ENCODE data around the gene RGS17.

RGS17 gene

DNA sequence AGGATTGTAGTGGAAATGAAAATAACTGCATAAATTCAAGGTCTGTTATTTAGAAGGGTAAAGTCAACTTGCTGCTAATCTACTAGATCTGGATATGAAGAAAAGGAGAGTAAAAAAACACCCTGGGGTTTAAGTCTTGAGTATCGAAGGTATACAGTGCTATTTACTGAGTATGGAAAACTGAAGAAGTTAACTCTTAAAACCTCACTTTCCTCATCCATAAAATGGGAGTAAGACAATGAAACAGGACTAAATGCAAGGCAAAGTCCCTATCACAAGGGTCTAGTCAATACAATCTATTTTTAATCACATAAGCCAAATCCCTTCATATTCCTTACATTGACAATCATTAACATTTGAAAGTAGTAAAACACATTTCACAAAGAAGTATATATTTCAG, 150.4 kb downstream of the RGS17 start:
- Histone ChIP-seq H3K4me1 (ENCODE audit: control insufficient read depth, insufficient read depth, low read length) (peaks cover 4% of the 10 kb centered on the region; the same call in 1 of the 2 replicates), H3K9me3 (ENCODE audit: control insufficient read depth, insufficient read depth, low read depth, low read length) (no peaks in the 10 kb centered on the region), H3K4me3 (ENCODE audit: low read depth, low read length) (peak overlapping the region; percentile 100), H3K36me3 (ENCODE audit: control insufficient read depth in 2 of 2, insufficient read depth in 1 of 2, low read length in 2 of 2) (peaks cover 10 to 60% of the 10 kb centered on the region in 2 experiments), H3K27ac (ENCODE audit: extremely low read depth, low read depth, low read length) (no peak overlapping the region)
- CTCF ChIA-PET: no interaction called here
- TF ChIP-seq ZNF660 (tag by site-specific recombination; IDR thresholded peaks at IDR 0.05): 0 out of 2 replicates have a peak, but pooled peaks have one; percentile 26
- TF ChIP-seq ZNF501 (tag by site-specific recombination; IDR thresholded peaks at IDR 0.05): no peak
- POLR2A ChIA-PET: no interaction called here

DNA sequence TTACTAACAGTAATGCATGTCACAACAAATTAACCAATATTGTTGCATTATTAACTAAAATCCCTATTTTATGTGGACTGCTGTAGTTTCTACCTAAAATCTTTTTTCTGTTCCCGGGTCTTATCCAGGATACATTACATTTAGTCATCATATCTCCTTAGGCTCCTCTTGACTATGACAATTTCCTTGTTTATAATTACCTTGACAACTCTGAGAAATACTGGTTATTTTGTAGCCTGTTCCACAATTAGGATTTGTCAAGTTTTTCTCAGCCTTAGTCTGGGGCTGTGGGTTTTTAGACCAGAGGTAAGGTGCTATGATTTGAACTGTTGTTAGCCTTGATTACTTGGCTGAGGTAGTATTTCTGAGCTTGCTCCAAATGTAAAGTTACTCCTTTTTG, 152.0 kb downstream of the RGS17 start:
- peaks cover 25 to 70% of the 10 kb centered on the region in 2 experiments for H3K36me3 ChIP-seq (ENCODE audit: control insufficient read depth in 2 of 2, insufficient read depth in 1 of 2, low read length in 2 of 2)
- TF ChIP-seq, protein P1, sequence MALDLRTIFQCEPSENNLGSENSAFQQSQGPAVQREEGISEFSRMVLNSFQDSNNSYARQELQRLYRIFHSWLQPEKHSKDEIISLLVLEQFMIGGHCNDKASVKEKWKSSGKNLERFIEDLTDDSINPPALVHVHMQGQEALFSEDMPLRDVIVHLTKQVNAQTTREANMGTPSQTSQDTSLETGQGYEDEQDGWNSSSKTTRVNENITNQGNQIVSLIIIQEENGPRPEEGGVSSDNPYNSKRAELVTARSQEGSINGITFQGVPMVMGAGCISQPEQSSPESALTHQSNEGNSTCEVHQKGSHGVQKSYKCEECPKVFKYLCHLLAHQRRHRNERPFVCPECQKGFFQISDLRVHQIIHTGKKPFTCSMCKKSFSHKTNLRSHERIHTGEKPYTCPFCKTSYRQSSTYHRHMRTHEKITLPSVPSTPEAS (tag by site-specific recombination; IDR thresholded peaks at IDR 0.05): no peak
- TF ChIP-seq, protein P2, sequence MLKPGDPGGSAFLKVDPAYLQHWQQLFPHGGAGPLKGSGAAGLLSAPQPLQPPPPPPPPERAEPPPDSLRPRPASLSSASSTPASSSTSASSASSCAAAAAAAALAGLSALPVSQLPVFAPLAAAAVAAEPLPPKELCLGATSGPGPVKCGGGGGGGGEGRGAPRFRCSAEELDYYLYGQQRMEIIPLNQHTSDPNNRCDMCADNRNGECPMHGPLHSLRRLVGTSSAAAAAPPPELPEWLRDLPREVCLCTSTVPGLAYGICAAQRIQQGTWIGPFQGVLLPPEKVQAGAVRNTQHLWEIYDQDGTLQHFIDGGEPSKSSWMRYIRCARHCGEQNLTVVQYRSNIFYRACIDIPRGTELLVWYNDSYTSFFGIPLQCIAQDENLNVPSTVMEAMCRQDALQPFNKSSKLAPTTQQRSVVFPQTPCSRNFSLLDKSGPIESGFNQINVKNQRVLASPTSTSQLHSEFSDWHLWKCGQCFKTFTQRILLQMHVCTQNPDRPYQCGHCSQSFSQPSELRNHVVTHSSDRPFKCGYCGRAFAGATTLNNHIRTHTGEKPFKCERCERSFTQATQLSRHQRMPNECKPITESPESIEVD (tag by site-specific recombination; IDR thresholded peaks at IDR 0.05): peak; percentile 50; the same call in 1 of the 2 replicates
- no peak for TF ChIP-seq ZNF658 (tag by site-specific recombination; IDR thresholded peaks at IDR 0.05)
- no peak overlapping the region for H3K27ac ChIP-seq (ENCODE audit: extremely low read depth, low read depth, low read length)
- peak overlapping the region; percentile 4 for H3K4me3 ChIP-seq (ENCODE audit: low read depth, low read length)
- peaks cover 4% of the 10 kb centered on the region; the same call in 1 of the 2 replicates for H3K4me1 ChIP-seq (ENCODE audit: control insufficient read depth, insufficient read depth, low read length)
- POLR2A ChIA-PET: interaction anchor here (1.1 kb wide), 1 partner anchor 9 kb away, joined by 3 read pairs; no protein-coding TSS in a partner anchor
- H3K9me3 ChIP-seq (ENCODE audit: control insufficient read depth, insufficient read depth, low read depth, low read length): no peaks in the 10 kb centered on the region
- CTCF ChIA-PET: interaction anchor here (0.6 kb wide), 2 partner anchors 21 to 1889 kb away, joined by 4 to 5 read pairs; no protein-coding TSS in a partner anchor

DNA sequence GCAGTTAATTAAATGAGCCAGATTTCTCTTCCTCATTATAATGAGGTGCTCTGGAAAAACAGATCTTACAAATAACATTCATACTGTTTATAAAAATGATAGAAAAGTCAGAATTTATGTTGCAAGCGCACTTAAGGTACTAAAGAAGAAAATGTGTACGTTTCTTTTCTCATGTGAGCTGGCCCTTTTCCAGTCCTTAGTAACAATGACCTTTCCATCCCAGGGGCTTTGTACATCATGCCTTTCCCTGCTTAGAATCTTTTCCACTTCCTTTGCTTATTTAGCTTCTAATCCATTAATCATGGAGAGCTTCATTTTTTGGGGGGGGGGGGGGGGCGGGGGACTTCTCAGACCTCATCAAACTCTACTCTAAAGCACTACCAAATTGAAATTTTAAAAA, 153.0 kb downstream of the RGS17 start:
- ChIA-PET CTCF (interaction anchor here (0.6 to 2.1 kb wide), 4 partner anchors 13 to 47 kb away, joined by 3 to 8 read pairs (median 4); no protein-coding TSS in a partner anchor), POLR2A (interaction anchor here (0.7 to 1.1 kb wide), 3 partner anchors 9 to 193 kb away, joined by 3 to 4 read pairs (median 3); no protein-coding TSS in a partner anchor)
- H3K27ac ChIP-seq (ENCODE audit: extremely low read depth, low read depth, low read length): no peak overlapping the region
- H3K36me3 ChIP-seq (ENCODE audit: control insufficient read depth in 2 of 2, insufficient read depth in 1 of 2, low read length in 2 of 2): peaks cover 34 to 80% of the 10 kb centered on the region in 2 experiments
- TF ChIP-seq, protein P3, sequence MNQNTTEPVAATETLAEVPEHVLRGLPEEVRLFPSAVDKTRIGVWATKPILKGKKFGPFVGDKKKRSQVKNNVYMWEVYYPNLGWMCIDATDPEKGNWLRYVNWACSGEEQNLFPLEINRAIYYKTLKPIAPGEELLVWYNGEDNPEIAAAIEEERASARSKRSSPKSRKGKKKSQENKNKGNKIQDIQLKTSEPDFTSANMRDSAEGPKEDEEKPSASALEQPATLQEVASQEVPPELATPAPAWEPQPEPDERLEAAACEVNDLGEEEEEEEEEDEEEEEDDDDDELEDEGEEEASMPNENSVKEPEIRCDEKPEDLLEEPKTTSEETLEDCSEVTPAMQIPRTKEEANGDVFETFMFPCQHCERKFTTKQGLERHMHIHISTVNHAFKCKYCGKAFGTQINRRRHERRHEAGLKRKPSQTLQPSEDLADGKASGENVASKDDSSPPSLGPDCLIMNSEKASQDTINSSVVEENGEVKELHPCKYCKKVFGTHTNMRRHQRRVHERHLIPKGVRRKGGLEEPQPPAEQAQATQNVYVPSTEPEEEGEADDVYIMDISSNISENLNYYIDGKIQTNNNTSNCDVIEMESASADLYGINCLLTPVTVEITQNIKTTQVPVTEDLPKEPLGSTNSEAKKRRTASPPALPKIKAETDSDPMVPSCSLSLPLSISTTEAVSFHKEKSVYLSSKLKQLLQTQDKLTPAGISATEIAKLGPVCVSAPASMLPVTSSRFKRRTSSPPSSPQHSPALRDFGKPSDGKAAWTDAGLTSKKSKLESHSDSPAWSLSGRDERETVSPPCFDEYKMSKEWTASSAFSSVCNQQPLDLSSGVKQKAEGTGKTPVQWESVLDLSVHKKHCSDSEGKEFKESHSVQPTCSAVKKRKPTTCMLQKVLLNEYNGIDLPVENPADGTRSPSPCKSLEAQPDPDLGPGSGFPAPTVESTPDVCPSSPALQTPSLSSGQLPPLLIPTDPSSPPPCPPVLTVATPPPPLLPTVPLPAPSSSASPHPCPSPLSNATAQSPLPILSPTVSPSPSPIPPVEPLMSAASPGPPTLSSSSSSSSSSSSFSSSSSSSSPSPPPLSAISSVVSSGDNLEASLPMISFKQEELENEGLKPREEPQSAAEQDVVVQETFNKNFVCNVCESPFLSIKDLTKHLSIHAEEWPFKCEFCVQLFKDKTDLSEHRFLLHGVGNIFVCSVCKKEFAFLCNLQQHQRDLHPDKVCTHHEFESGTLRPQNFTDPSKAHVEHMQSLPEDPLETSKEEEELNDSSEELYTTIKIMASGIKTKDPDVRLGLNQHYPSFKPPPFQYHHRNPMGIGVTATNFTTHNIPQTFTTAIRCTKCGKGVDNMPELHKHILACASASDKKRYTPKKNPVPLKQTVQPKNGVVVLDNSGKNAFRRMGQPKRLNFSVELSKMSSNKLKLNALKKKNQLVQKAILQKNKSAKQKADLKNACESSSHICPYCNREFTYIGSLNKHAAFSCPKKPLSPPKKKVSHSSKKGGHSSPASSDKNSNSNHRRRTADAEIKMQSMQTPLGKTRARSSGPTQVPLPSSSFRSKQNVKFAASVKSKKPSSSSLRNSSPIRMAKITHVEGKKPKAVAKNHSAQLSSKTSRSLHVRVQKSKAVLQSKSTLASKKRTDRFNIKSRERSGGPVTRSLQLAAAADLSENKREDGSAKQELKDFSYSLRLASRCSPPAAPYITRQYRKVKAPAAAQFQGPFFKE (tag by site-specific recombination; IDR thresholded peaks at IDR 0.05; ENCODE audit: borderline replicate concordance): no peak
- TF ChIP-seq ZNF596 (tag by site-specific recombination; IDR thresholded peaks at IDR 0.05) (no peak), KLF1 (tag by site-specific recombination; IDR thresholded peaks at IDR 0.05) (no peak), ZNF223 (tag by site-specific recombination; IDR thresholded peaks at IDR 0.05) (no peak), ZNF138 (tag by site-specific recombination; IDR thresholded peaks at IDR 0.05; ENCODE audit: borderline replicate concordance) (no peak), TRIM28 (IDR thresholded peaks at IDR 0.05; ENCODE audit: borderline replicate concordance, low read length) (no peak), ZNF341 (tag by site-specific recombination; IDR thresholded peaks at IDR 0.05; ENCODE audit: low read depth) (no peak), ZNF211 (tag by site-specific recombination; IDR thresholded peaks at IDR 0.05; ENCODE audit: low read depth) (no peak)
- TF ChIP-seq, protein P4, sequence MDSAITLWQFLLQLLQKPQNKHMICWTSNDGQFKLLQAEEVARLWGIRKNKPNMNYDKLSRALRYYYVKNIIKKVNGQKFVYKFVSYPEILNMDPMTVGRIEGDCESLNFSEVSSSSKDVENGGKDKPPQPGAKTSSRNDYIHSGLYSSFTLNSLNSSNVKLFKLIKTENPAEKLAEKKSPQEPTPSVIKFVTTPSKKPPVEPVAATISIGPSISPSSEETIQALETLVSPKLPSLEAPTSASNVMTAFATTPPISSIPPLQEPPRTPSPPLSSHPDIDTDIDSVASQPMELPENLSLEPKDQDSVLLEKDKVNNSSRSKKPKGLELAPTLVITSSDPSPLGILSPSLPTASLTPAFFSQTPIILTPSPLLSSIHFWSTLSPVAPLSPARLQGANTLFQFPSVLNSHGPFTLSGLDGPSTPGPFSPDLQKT (IDR thresholded peaks at IDR 0.05; ENCODE audit: borderline replicate concordance, low read depth, low read length): no peak
- H3K4me1 ChIP-seq (ENCODE audit: control insufficient read depth, insufficient read depth, low read length): peaks cover 4% of the 10 kb centered on the region; the same call in 1 of the 2 replicates
- no peak overlapping the region for H3K4me3 ChIP-seq (ENCODE audit: low read depth, low read length)
- H3K9me3 ChIP-seq (ENCODE audit: control insufficient read depth, insufficient read depth, low read depth, low read length): no peaks in the 10 kb centered on the region
